ES-I3 (cell line): ENCODE data around the gene MAMDC4.
A peak's percentile ranks its signal among the peaks of the same experiment; 100 is the strongest.
"Not testable (repeated sequence)": the region's sequence is repeated elsewhere in the genome, so short reads cannot be mapped to it uniquely, and the experiment has no call there.

Experiments
- H3K36me3 ChIP-seq: 2 replicates; pipeline ENCODE4 v1.6.1; 2013; ENCODE audit warnings: mild to moderate bottlenecking, low read length, control low read depth, moderate library complexity; ENCODE audit not compliant: insufficient read depth
- H3K4me1 ChIP-seq: 2 replicates; pipeline ENCODE4 v1.6.1; 2013; ENCODE audit warnings: mild to moderate bottlenecking, control low read depth, low read length; ENCODE audit not compliant: insufficient read depth
- H3K9ac ChIP-seq: 2 replicates; pipeline ENCODE4 v1.6.1; 2013; ENCODE audit warnings: low read depth, mild to moderate bottlenecking, low read length, moderate library complexity
- H3K9me3 ChIP-seq: 2 replicates; pipeline ENCODE4 v1.6.1; 2013; ENCODE audit warnings: mild to moderate bottlenecking, low read length, moderate library complexity; ENCODE audit not compliant: control insufficient read depth, insufficient read depth

Gene MAMDC4

DNA sequence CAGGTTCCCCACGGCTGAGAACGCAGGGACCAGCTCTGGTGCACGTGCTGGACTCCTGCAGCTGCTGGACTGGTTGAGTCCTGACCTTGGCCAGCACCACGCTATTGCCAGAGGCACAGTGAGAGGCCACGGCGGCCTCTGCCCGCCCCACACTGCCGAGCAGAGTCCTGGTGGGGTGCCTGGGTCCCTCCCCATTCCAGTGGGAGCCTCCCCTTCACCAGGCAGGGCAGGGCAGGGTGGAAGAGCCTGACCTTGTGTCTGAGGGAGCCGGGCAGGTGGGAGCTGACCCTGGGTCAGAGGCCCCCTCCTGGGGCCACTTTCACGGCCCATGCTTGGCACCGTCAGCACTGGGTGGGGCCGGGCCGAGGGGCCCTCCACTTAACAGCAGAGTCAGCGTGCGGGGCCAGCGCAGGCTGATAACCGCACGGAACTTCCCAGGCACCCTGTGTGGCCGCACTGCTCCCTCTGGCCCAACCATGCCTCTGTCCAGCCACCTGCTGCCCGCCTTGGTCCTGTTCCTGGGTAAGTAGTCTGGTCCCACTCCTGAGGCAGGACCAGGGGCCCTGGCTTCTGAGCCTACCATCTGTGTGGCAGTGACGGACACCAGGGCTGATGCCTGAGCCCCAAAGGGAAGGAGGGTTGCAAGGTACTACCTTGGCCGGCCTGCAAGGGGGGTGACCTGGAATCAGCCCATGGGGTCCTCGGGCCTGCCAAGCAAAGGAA lies at the start of gene MAMDC4:
TSS of gene MAMDC4 (plus strand) at position 406 of the 723 bp plus-strand sequence. CDS start at position 477, 71 bp downstream.
- H3K9me3 ChIP-seq = no peaks in the 10 kb centered on the region
- H3K4me1 ChIP-seq = no peaks in the 10 kb centered on the region
- H3K9ac ChIP-seq = no peak within 1 kb of the TSS
- no peaks in the 10 kb centered on the region for H3K36me3 ChIP-seq

DNA sequence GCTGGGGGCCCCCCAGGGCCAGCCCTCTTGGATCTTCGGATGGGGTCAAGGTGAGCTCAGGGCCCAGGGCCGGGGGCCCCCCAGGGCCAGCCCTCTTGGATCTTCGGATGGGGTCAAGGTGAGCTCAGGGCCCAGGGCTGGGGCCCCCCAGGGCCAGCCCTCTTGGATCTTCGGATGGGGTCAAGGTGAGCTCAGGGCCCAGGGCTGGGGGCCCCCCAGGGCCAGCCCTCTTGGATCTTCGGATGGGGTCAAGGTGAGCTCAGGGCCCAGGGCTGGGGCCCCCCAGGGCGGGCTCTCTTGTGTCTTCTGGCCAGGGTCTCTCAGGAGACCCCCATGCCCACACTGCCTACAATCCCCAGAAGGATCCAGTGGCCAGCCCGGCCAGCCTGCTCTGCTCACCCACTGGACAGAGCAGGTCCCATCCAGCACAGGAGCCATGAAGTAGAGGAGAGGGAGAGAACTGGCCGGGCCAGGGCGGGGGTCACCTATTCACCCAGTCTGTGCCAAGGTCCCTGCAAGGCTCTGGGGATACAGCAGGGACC lies 49.1 kb upstream of the MAMDC4 start:
- not testable (repeated sequence) for H3K36me3 ChIP-seq, H3K9ac ChIP-seq, H3K9me3 ChIP-seq, H3K4me1 ChIP-seq

DNA sequence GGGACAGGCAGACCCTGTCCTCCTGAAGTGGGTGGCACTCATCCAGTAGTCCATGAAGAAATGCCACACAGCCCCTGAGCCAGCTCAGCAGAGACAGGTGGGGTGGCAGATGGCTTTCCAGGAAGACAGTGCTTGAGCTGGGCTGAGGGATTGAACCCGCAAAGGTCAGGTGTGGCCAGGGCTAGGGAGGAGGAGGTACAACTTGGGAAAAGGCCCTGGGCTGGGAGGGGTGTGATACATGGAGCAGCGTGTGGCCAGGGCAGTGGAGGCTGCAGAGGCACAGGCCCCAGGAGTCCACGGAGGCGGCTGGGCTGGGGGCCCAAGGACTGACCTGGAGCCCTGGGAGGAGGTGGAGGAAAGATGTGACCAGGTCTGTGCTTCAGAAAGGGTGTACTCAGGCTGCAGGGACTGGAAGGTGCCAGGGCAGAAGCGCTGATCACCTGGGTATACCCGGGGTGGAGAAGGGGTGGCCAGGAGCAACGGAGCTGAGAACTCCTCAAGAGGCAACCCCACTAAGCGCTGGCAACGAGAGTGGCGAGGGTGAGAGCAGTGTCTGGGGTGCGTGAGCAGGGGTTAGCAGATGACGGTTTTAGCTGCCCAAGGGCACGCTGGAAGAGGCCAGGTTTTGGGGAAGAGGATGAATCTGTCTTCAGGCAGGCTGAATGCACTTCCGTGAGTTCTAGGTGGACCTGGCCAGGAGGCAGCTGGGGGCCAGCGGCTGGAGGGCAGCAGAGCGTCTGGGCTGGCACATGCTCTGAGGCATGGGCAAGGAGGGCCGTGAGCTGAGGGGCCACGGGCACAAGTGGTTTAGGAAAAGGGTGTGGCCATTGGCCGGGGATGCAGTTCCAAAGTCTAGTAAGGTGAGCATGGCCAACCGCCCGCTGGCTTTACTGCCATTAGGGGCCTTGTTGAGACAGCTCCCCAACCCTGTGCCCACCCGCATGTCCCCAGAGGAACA lies 48.3 kb upstream of the MAMDC4 start:
- no peaks in the 10 kb centered on the region for H3K9me3 ChIP-seq
- no peak overlapping the region for H3K9ac ChIP-seq
- H3K4me1 ChIP-seq = peaks cover 4% of the 10 kb centered on the region; the same call in 1 of the 2 replicates
- no peaks in the 10 kb centered on the region for H3K36me3 ChIP-seq

DNA sequence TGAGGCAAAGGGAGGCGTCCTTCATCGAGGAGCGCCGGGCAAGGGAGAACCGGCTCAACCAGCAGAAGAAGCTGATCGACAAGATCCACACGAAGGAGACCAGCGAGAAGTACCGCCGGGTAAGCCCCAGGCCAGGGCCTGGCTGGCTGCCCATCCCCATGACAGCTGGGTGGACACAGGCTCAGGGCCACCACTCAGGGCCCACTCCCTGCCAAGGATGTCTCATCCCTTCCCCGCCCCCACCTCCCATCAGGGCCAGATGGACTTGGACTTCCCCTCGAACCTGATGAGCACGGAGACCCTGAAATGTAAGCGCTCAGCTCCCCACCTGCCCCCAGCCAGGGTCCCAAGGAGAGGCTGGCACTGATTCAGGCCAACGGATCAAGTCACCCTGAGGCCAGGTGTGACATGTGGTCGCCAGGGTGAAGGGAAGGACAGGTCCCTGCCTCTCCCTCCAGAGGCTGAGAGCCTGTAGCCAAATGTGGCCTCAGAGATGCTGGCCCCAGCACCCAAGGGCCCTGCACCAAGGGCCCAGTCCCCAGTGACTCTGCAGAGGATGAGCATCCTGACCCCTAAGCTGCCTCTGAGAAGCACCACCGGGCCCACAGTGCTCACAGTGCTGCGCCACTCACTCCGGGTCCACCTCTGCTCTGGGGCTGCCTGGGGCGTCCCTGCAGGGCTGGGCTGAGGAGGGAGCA lies 47.5 kb upstream of the MAMDC4 start:
- Histone ChIP-seq H3K9ac (no peak overlapping the region), H3K4me1 (peaks cover 5% of the 10 kb centered on the region; the same call in 1 of the 2 replicates), H3K36me3 (0 out of 2 replicates have a peak, but pooled peaks cover 3% of the 10 kb centered on the region), H3K9me3 (no peaks in the 10 kb centered on the region)

DNA sequence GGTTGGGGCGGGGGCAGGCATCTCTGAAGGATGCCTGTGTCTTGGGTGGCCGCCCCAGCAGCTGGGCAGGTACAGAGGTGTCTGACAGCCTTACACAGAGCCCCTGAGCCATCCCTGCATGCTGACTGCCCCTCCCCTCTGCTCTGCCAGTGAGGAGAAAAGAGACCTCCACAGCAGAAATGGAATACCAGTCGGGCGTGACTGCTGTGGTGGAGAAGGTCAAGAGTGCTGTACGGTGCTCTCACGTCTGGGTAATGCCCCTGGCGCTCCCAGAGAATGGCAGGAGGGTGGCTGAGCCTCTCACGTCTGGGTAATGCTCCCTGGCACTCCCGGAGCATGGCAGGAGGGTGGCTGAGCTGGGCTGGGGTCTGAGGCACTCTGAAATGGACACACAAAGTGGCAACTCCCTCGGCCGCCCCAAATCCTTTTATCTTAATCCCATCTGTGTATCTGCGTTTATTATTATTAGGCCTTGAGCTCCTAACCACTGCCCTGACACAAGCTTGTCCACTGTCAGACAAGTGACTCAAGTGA lies 46.9 kb upstream of the MAMDC4 start:
- Histone ChIP-seq H3K9ac (no peak overlapping the region), H3K4me1 (peaks cover 11% of the 10 kb centered on the region; the same call in 1 of the 2 replicates), H3K9me3 (no peaks in the 10 kb centered on the region), H3K36me3 (0 out of 2 replicates have a peak, but pooled peaks cover 9% of the 10 kb centered on the region)

DNA sequence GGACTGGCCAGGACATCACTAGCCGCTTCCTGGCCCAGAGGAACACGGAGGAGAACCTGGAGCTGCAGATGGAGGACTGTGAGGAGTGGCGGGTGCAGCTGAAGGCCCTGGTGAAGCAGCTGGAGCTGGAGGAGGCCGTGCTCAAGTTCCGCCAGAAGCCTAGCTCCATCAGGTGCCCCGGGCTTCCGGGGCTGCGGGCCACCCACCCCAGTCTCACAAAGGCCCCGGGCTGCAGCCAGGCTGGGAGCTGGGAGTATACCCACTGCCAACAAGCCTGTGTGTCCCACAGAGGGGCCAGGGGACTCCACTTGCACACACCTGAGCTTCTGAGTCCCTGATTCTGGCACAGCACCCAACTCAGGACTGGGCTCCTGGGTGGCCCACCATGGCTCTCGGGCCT lies 46.1 kb upstream of the MAMDC4 start:
- Histone ChIP-seq H3K9ac (no peak overlapping the region), H3K4me1 (0 out of 2 replicates have a peak, but pooled peaks cover 8% of the 10 kb centered on the region), H3K36me3 (0 out of 2 replicates have a peak, but pooled peaks cover 9% of the 10 kb centered on the region)

DNA sequence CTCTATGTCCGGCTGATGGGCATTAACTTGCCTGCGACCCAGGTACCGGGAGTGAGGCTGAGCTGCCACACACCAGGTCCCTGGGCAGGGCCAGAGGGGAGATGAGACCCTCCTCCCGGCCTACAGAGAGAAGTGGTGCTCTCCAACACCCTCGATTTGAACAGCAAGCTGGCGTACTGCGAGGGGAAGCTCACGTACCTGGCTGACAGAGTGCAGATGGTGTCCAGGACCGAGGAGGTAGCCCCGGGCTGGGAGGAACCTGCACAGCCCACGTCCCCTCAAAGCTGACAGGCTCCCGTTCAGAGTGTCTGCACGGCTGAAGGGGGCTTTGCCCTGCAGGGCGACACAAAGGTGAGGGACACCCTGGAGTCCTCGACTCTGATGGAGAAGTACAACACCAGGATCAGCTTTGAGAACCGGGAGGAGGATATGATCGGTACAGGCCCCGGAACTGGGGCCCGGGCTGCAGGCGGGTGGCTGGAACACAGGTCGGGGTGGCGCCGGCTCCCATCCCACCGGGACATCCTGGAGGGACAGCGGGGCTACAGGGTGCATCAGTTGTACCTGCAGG lies 45.4 kb upstream of the MAMDC4 start:
- H3K9me3 ChIP-seq = no peaks in the 10 kb centered on the region
- peak overlapping the region; percentile 97 for H3K9ac ChIP-seq
- H3K4me1 ChIP-seq = 0 out of 2 replicates have a peak, but pooled peaks cover 8% of the 10 kb centered on the region
- H3K36me3 ChIP-seq = 0 out of 2 replicates have a peak, but pooled peaks cover 9% of the 10 kb centered on the region

More for the DNA sequence above, 46.1 kb upstream of the MAMDC4 start:
- H3K9me3 ChIP-seq = no peaks in the 10 kb centered on the region

DNA sequence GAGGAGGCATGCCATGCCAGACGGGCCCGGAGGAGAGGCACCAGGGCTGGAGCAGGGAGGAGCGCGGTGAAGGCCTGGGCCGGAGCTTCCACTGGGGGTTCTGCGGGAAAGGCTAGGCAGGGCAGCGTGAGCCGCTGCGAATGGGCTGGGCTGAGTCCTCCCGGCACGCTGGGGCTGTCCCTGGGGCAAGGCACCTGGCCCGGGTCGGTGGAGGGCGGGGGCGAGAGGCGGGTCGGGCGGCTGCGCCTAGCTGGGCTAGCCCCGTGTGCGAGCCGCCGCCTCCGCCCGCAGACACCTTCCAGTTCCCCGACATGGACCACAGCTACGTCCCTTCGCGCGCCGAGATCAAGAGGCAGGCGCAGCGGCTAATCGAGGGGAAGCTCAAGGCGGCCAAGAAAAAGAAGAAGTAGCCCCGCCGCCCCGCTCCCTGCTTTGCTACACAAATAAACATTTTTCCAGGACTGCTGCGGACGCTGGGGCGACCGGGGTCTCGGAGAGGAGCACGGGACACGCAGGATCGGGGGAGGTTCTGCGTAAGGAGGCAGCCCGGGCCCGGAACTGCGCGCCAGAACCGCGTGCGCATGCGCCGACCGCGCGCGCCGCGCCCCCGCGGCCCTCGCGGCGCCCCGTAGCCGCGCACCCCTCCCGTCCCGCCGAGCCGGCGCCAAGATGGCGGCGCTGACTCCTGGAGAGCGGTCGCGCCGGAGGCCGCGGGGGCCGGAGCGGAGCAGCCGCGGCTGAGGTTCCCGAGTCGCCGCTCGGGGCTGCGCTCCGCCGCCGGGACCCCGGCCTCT lies 44.7 kb upstream of the MAMDC4 start, which contains the start of gene RABL6:
TSS of gene RABL6 (plus strand) at position 668 of the 794 bp plus-strand sequence. CDS start 249 bp downstream, outside the sequence.
- Histone ChIP-seq H3K9ac (peak within 1 kb of the TSS; percentile 97), H3K4me1 (0 out of 2 replicates have a peak, but pooled peaks cover 8% of the 10 kb centered on the region), H3K36me3 (0 out of 2 replicates have a peak, but pooled peaks cover 9% of the 10 kb centered on the region), H3K9me3 (no peaks in the 10 kb centered on the region)

DNA sequence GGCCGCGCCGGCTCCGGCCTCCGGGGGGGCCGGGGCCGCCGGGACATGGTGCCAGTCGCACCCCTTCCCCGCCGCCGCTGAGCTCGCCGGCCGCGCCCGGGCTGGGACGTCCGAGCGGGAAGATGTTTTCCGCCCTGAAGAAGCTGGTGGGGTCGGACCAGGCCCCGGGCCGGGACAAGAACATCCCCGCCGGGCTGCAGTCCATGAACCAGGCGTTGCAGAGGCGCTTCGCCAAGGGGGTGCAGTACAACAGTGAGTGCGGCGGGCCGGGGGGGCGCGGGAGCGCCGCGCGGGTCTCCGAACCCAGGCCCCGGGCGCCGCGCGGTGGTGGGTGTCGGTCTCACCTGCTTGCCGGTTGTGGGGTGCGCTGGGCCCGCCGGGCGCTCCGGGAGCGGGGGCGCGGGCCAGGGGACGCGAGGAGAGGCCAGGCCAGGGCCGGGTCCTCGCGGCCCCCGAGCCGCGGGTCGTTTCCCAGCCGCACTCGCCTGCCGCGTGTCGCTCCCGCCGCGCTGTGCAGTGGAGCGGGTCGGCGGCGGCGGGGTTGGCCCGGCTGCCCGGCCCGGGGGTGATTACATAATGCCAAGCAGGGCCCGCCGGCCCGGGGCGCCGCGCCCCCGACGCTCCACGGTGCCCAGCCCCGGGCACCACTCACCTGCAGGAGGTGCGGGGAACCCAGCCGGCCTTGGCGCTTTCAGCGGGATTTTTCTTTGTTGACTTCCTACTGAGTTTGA lies 43.9 kb upstream of the MAMDC4 start:
- 0 out of 2 replicates have a peak, but pooled peaks cover 8% of the 10 kb centered on the region for H3K4me1 ChIP-seq
- H3K36me3 ChIP-seq = peaks cover 14% of the 10 kb centered on the region; the same call in 1 of the 2 replicates
- H3K9ac ChIP-seq = peak overlapping the region; percentile 97
- no peaks in the 10 kb centered on the region for H3K9me3 ChIP-seq

DNA sequence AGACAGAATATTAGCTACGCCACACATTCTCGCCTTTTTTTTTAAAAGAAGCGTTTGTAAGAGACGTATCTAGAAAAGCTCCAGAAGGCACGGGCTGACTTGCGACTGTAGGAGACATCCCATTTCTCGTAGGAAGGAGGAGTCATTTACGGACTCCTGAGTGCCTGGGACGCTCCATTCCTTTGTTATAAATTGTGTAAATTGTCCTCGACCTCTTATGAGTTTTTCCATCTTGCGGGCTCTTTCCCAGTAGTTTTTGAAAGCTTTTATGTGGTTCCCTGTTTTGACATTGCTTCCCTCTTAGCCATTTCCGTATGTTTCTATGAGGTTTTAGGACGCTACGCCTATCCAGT lies 43.4 kb upstream of the MAMDC4 start:
- 0 out of 2 replicates have a peak, but pooled peaks cover 8% of the 10 kb centered on the region for H3K4me1 ChIP-seq
- peaks cover 15% of the 10 kb centered on the region; the same call in 1 of the 2 replicates for H3K36me3 ChIP-seq
- peak overlapping the region; percentile 97 for H3K9ac ChIP-seq
- H3K9me3 ChIP-seq = no peaks in the 10 kb centered on the region

DNA sequence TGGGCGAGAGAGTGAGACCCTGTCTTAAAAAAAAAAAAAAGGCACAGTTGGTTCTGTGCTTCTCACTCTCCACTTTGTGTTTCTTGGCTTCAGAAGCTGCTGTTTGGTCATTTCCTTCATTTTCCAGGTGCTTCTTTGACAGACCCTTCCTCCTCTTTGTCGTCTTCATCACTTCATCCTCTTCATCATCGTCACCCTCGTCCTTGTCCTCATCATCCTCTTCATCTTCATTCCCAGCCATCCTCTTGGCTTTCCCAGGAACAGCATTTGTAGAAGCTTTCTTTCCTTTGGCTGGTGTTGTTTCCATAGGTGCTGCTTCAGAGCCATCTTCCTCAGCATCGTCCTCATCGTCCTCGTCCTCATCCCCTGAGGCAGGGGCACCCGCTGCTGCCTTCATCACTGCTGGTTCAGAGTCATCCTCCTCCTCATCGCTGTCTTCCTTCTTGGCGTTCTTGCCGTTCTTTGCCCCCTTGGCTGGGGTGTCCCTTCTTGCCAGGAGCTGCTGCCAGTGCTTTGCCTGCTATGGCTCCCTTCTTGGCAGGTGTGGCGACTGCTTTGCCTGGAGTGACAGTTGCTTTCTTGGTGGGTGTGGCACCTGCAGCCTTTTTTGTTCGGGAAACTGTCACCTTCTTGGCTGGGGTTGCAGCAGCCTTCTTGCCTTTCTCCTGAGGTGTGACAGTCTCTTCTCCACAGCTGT lies 37.3 kb upstream of the MAMDC4 start:
- Histone ChIP-seq H3K4me1 (0 out of 2 replicates have a peak, but pooled peaks cover 4% of the 10 kb centered on the region), H3K36me3 (peaks cover 11% of the 10 kb centered on the region; the same call in 1 of the 2 replicates)

DNA sequence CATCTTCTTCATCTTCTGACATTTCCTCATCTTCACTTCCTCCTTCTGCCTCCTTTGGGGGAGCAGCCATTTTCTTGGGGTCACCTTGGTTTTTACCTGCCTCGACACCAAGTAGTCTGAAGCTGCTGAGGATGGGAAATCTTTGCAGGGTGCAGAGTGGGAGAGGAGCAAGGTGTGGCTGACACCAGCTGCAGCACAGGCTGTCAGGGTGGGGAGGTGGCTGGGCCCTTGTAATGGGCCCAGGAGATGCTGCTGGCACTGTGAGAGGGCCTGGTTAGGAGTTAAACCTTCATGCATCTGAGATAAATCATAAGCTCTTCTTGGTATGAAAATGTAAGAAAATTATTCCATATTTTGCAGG lies 36.7 kb upstream of the MAMDC4 start:
- peaks cover 6% of the 10 kb centered on the region; the same call in 1 of the 2 replicates for H3K36me3 ChIP-seq
- H3K9ac ChIP-seq = no peak overlapping the region
- no peaks in the 10 kb centered on the region for H3K9me3 ChIP-seq
- no peaks in the 10 kb centered on the region for H3K4me1 ChIP-seq

More for the DNA sequence above, 37.3 kb upstream of the MAMDC4 start:
- H3K9me3 ChIP-seq = no peaks in the 10 kb centered on the region
- H3K9ac ChIP-seq = no peak overlapping the region
